Astrocyte of the hippocampus (primary cell): ENCODE data around the gene SULT6B1.

Experiments
- DNase-seq: peaks from one replicate; pipeline ENCODE4 v3.0.0; 2011; ENCODE audit warnings: low read depth, low spot score

Gene SULT6B1

DNA sequence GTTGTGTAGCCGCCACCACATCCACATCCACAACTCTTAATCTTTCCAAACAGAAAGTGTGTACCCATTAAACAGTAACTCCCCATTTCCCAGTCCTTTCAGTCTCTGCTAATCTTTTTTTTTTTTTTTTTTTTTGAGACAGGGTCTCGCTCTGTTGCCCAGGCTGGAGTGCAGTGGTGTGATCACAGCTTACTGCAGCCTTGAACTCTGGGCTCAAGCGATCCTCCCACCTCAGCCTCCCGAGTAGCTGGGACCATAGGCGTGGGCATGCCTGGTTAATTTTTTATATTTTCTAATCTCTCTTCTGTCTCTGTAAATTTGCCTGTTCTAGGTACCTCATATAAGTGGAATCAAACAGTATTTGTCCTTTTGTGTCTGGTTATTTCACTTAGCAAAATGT lies 35.2 kb downstream of the SULT6B1 start:
- no peak for DNase-seq

DNA sequence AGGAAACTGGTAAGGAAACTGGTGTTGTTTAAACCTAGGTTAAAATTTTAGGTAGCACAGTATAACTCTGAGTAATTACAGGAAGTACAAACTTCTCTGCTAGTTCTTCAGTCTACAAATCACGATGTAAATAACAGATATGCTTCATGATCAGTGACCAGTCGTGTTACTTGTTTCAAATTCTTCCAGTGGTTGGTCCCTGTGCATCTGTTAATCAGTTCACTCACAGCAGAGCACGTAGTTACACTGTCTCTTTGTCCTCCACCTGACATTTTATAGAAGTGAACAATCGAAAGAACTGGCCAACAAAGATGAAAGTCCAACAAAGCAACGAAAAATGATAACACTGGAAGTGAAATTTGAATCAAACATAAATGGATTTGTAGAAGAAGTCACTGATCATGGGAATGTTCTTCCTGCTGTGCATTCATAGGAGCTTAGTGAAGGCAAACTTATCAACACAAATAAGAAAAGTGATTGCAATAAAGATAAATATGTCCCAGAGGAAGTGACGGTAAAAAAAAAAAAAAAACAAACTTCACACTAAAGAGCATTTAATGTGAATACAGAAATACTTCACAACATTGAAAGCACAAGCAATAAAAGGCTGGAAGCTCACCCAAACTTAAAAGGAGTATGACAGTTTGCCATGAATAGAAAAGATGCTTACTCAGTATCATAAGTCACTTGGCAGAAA lies 38.7 kb downstream of the SULT6B1 start:
- DNase-seq = no peak

DNA sequence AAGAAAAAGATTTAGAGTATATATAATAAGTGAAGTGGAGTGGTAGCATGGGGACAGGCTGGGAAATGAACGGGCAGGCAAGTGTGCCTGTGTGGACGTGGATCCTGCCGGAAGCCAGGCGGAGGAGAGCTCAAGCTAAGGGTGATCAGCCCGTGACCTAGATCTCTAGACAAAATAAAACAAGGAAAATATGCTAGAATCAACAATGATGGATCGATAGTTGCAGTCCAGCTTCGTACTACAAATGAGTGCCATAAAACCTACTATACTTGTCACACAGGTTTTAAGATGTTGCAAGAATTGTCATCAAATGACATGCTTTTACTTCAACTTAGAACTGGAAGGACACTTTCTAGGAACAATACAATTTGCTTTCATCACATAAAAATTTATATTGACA lies 40.1 kb downstream of the SULT6B1 start:
- DNase-seq = no peak

DNA sequence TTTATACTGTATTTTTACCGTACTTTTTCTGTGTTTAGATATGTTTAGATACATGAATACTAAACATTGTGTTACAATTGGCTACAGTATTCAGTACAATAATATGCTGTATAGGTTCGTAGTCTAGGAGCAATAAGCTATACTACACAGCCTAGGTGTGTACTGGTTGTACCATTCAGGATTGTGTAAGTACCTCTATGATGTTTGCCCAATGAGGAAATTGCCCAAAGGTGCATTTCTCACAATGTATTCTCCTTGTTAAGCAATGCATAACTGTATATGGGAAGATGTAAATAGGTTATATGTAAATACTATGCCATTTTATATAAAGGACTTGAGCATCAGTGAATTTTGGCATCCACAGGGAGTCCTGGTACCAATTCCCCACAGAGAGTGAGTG lies 42.4 kb downstream of the SULT6B1 start:
- no peak for DNase-seq

DNA sequence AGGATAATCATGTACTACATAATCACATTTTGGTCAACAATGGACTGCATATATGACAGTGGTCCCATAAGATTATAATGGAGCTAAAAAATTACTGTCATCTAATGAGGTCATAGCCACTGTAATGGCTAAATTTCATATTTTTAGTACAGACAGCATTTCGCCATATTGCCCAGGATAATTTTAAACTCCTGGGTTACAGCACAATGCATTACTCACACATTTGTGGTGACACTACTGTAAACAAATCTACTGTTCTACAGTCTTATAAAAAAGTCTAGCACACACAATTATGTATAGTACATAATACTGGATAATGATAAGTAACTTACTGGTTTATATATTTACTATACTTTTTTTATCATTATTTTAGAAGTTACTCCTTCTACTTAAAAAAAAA lies 44.5 kb downstream of the SULT6B1 start:
- DNase-seq = no peak

DNA sequence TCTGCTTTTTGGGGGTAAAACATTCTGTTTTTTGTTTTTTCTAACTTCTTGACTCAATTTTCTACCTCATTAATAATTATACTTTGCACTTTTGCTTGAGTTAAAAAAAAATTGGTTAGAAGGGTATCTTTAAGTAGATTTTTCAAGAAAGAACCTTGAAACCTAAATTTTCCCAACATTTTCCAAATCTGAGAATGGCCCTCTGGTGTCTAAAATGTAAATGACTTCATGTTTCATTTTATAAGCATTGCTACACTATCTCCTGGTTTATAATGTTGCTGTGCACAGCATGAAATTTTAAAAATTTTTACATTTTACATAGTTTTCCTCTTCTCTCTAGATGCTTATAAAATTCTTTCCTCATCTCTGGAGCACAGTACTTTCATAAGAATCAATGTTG lies 45.9 kb downstream of the SULT6B1 start:
- DNase-seq = no peak

DNA sequence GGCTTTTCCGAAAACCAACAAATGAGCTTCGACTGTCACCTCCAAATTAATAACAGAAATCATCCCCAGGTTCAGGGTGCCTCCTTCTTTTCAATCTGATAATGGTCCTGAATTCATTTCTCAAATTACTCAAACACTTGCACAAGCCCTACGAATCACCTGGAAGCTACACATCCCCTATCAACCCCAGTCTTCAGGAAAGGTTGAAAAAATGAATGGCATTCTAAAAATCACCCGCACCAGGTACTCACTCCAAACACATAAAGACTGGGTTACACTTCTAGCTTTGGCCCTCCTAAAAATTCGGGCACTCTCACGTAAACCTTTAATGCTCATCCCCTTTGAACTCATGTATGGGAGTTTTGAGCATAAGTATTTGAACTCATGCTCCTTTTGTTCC lies 55.6 kb downstream of the SULT6B1 start:
- no peak for DNase-seq

DNA sequence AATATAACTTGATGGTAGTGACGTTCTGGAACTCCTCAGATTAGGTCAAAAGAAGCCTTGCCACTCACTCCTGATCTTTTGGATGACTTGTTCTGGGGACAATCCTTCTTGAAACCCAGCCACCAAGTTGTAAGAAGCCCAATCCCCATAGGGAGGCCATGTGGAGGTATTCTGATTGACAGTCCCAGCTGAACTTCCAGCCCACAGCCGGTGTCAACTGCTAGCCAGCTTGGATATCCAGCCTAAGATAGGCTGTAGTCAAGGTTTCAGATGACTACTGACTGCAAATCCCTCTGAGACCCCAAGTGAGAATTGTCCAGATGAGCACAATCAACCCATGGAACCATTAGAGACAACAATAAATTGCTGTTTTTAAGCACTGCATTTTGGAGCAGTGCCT lies 63.1 kb downstream of the SULT6B1 start:
- DNase-seq = no peak

DNA sequence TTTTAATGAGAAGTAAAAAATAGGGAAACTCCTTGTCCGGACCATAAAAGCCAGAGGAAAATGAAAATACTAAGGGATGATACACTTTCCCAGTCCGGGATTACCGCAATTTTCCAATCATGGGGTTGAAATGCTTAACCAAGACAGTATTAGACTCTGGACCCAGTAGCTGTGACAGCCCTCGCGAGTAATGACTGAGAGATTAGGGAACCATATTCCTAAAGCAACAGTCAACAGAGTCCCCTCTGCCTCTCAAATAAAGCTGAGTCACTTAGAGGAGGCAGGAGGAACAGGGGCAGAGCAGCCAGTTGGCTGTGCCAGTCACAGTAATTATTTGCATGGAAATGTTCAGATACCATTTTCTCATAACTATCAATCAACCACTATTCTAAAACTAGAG lies 69.3 kb downstream of the SULT6B1 start:
- no peak for DNase-seq
